OCI-LY3 (cell line): ENCODE results near the gene SUPV3L1.

Experiments used
- CTCF ChIP-seq: fragments of 200-600, 300-600 bp; sonication (generic); IDR thresholded peaks from 2 replicates; pipeline ENCODE4 v1.5.1; 2014; ENCODE audit warnings: antibody characterized with exemption, low read length, low read depth
- EZH2phosphoT487 ChIP-seq: fragments of 200-600 bp; shearing (Covaris generic); IDR thresholded peaks from 2 replicates; pipeline ENCODE4 v1.6.1; 2018; ENCODE audit warnings: antibody characterized with exemption, mixed run types, low read depth

- no peak for TF ChIP-seq CTCF
- TF ChIP-seq EZH2phosphoT487, result no peak
Observed at GRCh38 chr10:69201045-69201444, 21.0 kb downstream of the SUPV3L1 start.
